HG03457 (cell line): ENCODE results near the gene EFCAB6.

Source experiments
- ATAC-seq: cut with Tn5 transposase; IDR thresholded peaks from one replicate; pipeline ENCODE4 v1.9.1; 2021; ENCODE audit warnings: moderate number of reproducible peaks; ENCODE audit not compliant: unreplicated experiment

The EFCAB6 gene

DNA sequence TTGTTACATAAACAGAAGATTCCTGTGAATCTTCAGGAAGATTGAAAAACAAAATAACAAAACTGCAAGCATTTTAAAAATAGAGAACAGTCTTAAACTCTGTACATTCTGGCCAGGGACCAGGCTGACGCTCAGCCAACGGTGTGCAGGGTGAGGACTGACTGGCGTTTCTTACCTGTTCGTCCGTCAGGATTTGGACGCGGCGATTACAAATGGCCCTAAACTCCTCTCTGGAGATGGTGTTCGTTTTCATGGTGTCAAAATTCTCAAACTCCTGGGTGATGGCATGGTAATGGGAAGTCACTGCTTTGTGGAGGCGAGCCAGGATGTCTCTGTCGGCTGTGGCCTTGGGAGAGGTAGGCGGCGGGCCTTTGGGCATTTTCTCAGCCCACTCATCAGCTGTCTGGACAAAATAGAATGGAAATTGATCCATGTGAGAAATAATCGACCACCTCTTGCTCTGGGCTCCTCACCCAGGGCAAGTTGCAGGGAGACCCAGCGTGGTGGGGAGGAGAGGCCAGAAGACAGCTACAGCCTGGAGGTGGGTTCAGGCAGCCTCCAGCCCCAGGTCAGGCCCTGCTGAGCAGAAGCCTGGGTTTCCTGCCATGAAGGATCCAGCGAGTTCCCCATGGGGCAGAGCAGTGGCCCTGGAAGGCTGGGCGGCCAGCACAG, 257.3 kb downstream of the EFCAB6 start:
- ATAC-seq: no peak

DNA sequence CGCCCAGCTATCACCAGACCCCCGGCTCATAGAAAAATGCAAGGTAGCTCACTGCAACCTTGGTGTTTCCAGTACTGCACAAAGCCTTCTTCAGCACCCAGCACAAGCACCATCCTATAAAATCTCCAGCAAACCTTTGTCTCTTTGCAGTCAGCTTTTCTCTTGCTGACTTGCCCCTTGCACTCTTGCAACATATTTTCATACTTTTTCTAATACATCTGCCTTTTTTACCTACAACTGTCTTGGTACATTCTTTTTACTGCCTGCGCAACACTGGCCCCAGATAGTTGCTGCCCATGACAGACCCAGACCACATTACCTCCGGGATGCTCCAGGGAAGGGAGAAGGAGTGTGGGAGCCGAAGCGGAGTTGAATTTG, 257.9 kb downstream of the EFCAB6 start:
- no peak for ATAC-seq

- no peak for ATAC-seq
Measured at GRCh38 chr22:43553451-43554258, 258.4 kb downstream of the EFCAB6 start.

GRCh38 chr22:43550672-43551071, 261.4 kb downstream of the EFCAB6 start:
- no peak for ATAC-seq

DNA sequence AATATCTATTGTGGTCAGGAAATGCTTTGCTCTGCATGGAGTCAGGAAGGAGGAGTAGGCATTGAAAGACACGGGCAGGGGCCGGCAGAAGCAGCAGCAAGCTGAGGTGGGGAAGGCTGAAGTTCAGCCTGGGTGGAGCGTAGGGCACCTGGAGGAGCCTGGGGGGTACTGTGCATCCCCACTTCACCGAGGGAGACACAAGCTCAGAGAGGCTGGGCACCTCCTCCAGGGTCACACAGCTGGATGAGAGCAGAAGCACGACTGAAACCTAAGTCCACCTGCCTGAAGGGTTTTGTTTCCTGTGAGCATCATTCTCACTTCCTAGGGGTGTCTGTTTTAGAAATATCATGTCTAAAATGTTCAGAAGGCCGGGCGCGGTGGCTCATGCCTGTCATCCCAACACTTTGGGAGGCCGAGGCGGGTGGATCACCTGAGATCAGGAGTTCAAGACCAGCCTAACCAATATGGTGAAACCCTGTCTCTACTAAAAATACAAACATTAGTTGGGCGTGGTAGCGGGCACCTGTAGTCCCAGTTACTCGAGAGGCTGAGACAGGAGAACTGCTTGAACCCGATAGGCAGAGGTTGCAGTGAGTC, 262.0 kb downstream of the EFCAB6 start:
- no peak for ATAC-seq

DNA sequence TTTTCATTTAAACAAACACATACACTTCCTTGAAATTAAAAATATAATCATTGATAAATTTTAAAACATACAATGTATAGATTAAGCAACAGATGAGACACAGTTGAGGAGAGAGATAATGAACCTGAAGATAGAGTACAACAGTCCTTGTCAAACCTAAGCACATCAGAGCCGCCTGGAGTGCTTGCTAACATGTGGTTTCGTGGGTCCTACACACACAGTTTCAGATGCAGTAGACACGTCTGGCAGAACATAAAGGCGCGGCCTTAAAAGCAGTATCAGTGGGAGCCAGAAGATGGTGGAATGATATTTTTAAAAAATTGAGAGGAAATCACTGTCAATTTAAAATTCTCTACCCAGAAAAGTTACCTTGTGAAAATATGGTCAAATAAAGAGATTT, 265.9 kb downstream of the EFCAB6 start:
- ATAC-seq: no peak

DNA sequence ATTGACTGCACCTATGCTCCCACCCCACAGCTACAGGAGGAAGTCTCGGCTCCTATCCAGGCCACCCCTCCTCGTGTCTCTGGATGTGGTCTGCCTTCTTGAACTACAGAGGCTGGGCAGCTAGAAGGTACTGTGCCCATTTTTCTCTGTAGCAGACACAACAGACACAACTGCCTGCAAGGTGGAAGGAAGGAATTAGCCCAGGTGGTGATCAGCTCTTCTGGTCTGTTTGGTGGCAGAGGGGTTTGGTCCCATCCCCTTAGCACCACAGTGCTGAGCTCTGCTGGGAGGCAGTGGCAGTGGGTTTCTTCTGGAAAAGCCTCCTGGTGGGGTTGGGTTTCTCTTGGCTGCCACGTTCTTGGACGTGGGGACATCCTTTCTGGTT, 267.8 kb downstream of the EFCAB6 start:
- no peak for ATAC-seq

DNA sequence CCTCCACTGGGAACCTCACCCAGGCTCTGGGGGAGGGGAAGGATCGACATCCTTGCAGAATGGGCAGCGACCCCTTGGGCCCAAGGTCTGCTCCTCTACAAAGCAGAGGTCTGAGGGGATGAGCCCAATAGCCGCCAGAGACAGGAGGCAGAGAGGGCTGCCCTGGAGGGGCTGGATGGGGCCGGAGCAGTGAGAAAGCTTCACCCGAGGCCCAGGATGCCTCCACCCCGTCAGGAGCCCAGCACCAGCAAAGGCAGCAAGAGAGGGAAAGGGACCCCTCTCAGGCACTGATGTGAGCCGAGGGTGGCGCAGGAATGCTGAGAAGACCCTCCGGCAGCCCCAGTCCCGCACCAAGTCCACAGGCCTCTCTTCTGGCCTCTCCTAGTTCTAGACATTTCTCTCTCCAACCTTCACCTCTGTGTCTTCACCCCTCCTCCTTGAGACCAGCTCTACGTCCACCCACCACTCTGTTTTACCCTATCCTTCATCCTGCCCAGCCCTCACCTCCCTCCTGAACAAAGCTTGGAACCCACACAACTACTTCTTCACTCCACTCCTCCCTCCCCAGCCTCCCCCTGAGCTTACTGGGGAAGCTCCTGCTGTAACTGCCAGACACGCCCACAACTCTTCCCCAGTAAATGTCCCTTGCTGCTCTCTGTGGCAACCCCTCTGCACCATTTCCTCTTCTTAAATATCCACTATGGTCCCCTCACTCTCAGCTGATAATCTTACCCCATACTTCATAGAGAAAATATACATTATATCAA, 268.4 kb downstream of the EFCAB6 start:
- ATAC-seq: no peak

- ATAC-seq: no peak
Measured at GRCh38 chr22:43542681-43543521, 269.2 kb downstream of the EFCAB6 start.

DNA sequence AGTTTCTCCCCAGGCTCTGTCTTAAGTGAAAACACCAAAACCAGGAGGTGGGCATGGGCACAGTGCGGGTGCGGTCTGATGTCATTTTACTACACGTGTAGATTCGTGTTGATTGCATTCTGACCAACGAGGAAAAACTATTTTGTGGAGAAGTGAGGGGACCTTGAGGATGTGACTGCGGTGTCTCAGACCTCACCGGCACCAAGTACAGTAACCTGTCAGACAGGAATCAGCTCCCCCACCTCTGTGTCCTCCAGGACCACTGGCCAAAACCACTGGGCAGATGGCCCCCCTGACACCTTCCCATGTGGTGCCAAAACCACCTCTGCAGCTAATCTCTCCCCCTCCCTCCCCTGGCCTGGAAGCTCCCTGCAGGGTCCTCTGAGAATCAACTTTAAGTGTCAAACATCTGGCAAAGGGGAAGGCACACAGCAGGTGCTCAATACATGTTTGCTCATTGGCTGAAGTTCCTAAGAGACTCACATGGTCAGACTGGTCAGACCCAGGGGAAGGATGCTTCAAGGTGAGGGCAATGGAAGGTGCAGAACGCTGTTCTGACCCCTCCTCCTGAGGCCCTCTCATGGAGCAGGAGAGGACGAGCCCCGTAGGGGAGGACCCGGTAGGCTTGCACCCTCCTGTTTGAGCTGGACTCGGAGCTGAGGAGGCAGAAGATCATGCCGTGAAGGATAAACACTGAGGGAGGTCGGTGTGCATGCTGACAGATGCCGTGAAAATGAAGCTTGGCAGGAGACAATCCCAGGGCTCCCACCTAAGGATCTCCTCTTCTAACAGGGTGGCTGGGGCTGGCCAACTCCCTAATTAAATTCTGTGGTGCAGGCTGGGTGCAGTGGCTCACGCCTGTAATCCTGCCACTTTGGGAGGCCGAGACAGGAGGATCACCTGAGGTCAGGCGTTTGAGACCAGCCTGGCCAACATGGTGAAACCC, 270.4 kb downstream of the EFCAB6 start:
- no peak for ATAC-seq

DNA sequence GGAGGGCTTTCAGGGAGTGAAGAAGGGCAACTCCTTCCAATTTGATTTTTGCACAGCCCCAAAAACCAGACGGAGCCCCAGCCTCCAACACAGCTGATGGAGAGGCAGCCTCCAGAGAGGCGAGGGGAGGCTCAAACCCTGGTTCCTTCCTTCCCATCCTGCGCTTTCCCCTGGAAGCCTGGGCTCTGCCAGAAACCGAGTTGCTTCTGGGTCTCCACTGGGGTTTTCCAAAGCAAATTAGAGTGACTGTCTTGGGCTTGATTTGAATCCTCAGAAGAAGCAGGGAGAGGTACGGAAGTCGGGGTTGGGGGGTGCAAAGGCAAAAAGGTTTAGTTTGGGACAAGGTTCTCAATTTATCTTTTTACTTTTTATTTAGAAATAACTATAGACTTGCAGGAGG, 271.1 kb downstream of the EFCAB6 start:
- no peak for ATAC-seq

DNA sequence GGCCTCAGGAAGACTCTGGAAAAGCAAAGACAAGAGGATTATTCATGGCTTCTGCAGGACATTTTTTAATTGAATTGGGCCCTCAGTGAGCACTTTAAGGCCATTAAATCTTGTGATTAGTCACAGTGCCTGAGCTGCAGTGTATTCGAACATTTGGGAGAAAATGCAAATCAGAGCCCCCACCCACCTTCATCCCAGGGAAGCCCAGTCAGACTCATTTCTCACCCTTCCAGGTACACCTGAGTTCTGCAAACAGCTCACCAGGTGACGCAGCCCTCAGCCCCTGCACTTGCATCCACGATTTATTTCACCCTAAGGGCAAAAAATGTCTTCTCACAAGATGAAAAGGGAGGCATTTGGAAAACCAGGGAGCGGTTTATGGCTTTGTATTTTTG, 271.6 kb downstream of the EFCAB6 start:
- no peak for ATAC-seq

DNA sequence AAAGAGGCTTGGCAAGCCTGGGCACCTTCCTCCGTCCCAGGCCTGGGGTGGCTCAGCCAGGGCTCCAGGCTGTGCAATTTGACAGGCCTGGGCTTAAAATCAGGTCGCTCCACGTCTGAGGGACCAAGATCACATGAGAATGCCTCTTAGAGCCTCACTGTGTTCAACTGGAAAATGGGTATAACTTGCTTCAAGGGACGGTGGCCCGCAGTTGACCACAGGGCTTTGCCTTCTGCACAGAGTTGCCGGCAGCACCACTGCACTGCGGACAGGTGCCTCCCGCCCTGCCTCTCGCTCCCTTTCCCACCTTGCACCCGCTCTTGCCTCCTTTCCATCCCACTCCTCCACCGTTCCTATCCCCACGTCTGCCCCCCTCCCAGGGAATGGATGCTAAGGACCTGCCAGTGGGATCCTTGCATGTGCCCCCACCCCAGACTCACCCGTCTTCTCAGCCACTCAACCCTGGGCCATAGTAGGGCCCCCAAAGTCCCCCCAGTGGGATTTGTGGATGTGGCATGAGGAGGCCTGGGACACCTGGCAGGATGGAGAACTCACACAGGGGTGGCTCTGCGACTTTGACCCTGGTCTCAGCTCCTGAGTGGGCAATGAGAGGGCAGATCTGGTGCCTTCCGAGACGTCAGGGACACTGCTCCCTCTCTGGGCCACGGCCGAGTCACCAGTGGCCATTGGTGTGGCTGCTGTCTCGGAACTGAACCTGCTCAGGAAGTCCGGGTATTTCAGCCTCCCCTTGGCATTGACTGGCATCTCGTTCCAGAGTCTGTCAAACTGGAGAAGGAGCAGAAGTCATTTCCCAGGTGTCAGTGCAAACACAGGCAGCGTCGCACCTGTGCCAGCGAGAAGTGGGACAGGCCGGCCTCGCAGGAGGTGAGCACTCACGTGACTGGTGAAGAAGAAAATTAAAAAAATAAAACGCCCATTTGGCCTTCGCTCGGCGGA, 272.3 kb downstream of the EFCAB6 start:
- ATAC-seq: no peak

DNA sequence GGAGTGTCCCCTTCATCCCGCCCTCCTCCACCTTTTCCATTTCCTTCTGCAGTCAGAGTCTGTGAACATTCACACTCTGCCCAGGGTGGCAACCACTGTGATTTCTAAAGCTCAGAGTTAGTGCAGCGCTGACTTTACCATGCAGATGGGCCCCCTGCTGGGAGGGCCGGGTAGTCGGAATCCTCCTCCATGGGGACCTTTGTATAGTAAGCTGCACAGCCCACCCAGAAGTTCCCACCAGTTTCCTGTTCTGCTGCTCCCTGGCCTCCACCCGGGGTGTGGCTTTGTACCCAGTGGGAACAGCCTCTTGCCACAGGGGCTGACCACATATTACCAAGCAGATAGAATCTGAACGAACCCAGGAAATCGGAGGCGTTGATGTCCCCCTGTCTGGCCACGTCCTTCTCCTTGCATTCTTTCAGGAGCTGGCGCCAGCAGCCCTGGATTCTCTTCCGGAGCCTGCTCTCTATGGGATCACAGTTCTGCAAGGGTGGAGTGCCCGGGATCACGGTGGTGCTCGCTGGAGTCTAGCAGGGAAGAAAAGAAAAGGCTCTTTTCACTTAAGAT, 275.0 kb downstream of the EFCAB6 start:
- ATAC-seq: no peak

GRCh38 chr22:43535741-43536140, 276.4 kb downstream of the EFCAB6 start:
- no peak for ATAC-seq

GRCh38 chr22:43535336-43535735, 276.8 kb downstream of the EFCAB6 start:
- ATAC-seq: no peak

GRCh38 chr22:43534916-43535315, 277.2 kb downstream of the EFCAB6 start:
- ATAC-seq: no peak
